HepG2 (cell line): ENCODE results near the gene SLC38A2.
A peak's percentile ranks its signal among the peaks of the same experiment; 100 is the strongest.

Experiments used
- DMTF1 ChIP-seq: sonication (generic); formaldehyde crosslinking; IDR thresholded peaks from 2 replicates; pipeline ENCODE4 v1.4.0; 2020; ENCODE audit warnings: mild to moderate bottlenecking, missing genetic modification reagents
- ETS1 ChIP-seq: sonication (generic); formaldehyde crosslinking; IDR thresholded peaks from 2 replicates; pipeline ENCODE4 v1.4.0; 2020; ENCODE audit warnings: missing genetic modification reagents
- ETV5 ChIP-seq: IDR thresholded peaks from 2 replicates; pipeline ENCODE4 v1.6.1; 2018; ENCODE audit warnings: missing biosample characterization, missing genetic modification reagents, inconsistent platforms, borderline replicate concordance
- KLF16 ChIP-seq, 2 experiments: sonication (generic) in 1 of 2; formaldehyde crosslinking in 1 of 2; IDR thresholded peaks; 2 replicates each; pipeline versions ENCODE4 v1.6.1 to v1.8.0; 2016 to 2023; ENCODE audit warnings: missing genetic modification reagents in 2 of 2, missing compliant biosample characterization in 1 of 2
- POLR2A ChIP-seq, 2 experiments: IDR thresholded peaks; 2 replicates each; pipeline ENCODE4 v1.6.1; 2011; ENCODE audit warnings: low read depth in 2 of 2, low read length in 2 of 2, mild to moderate bottlenecking in 1 of 2, moderate library complexity in 1 of 2; ENCODE audit not compliant: insufficient read depth in 1 of 2
- RBFOX2 ChIP-seq: fragments of 200-400 bp; formaldehyde crosslinking; IDR thresholded peaks from 2 replicates; pipeline ENCODE4 v1.6.1; 2017; ENCODE audit warnings: low read depth, mild to moderate bottlenecking, low read length
- THAP7 ChIP-seq: sonication (generic); formaldehyde crosslinking; IDR thresholded peaks from 2 replicates; pipeline ENCODE4 v1.8.1; 2023; ENCODE audit warnings: mild to moderate bottlenecking, missing genetic modification reagents

- TF ChIP-seq ETV5 (no peak), POLR2A (IDR thresholded peaks at IDR 0.05; ENCODE audit: insufficient read depth in 1 of 2, low read depth in 2 of 2, low read length in 2 of 2) (peak; percentile 77 to 87), RBFOX2 (peak; percentile 95), KLF16 (CRISPR knock-in tag; IDR thresholded peaks at IDR 0.05) (peak in 1 of 2 experiments; percentile 78; a peak in 2 of 4 replicates), THAP7 (CRISPR knock-in tag) (no peak; the same call in 1 of the 2 replicates), ETS1 (CRISPR knock-in tag) (no peak), DMTF1 (CRISPR knock-in tag) (no peak)
Measured at GRCh38 chr12:46383654-46384450, 11.3 kb upstream of the SLC38A2 start.
